Head of caudate nucleus (tissue), 42 donors: Measurements from ENCODE around the gene DKK1.

Experiments used
- DNase-seq, 42 donors: peaks; one replicate each; pipeline versions ENCODE4 v3.0.0 to v3.0.0-alpha.2; 2020 to 2021; ENCODE audit warnings: mixed read lengths in 7 of 42
- intact Hi-C: fragments of 100-400 bp; cut with DNase I; formaldehyde crosslinking; loops from one replicate; pipeline ENCODE4 v1.15.0; 2022

The DKK1 gene

GRCh38 chr10:52314822-52315552, 906 bp downstream of the DKK1 start:
- intact Hi-C loops, result no loop called here
- peak in 28 of 42 donors; percentile 9 to 58 (median 30) for DNase-seq

GRCh38 chr10:52316001-52316400, 1.9 kb downstream of the DKK1 start:
- intact Hi-C loops, result no loop called here
- no peak for DNase-seq

GRCh38 chr10:52316500-52316899, 2.4 kb downstream of the DKK1 start:
- intact Hi-C loops, result no loop called here
- DNase-seq, result no peak

- DNase-seq, result no peak
- intact Hi-C loops, result no loop called here
Measured at GRCh38 chr10:52318136-52318701, 4.1 kb downstream of the DKK1 start.

GRCh38 chr10:52318822-52319464, 4.9 kb downstream of the DKK1 start:
- DNase-seq, result no peak

GRCh38 chr10:52319926-52320325, 5.8 kb downstream of the DKK1 start:
- intact Hi-C loops, result no loop called here

More at GRCh38 chr10:52318822-52319464, 4.9 kb downstream of the DKK1 start:
- intact Hi-C loops, result no loop called here

GRCh38 chr10:52322323-52322722, 8.2 kb downstream of the DKK1 start:
- no peak for DNase-seq
- intact Hi-C loops, result no loop called here

More at GRCh38 chr10:52319926-52320325, 5.8 kb downstream of the DKK1 start:
- DNase-seq, result no peak

- DNase-seq, result no peak
- intact Hi-C loops, result no loop called here
Measured at GRCh38 chr10:52322936-52323335, 8.9 kb downstream of the DKK1 start.

GRCh38 chr10:52326382-52326781, 12.3 kb downstream of the DKK1 start:
- intact Hi-C loops, result no loop called here
- DNase-seq, result no peak

GRCh38 chr10:52331638-52332364, 17.7 kb downstream of the DKK1 start:
- DNase-seq, result no peak
- intact Hi-C loops, result no loop called here

- intact Hi-C loops, result no loop called here
- no peak for DNase-seq
Measured at GRCh38 chr10:52332815-52333214, 18.7 kb downstream of the DKK1 start.

GRCh38 chr10:52334595-52334994, 20.5 kb downstream of the DKK1 start:
- no peak for DNase-seq
- intact Hi-C loops, result no loop called here

- no peak for DNase-seq
- intact Hi-C loops, result no loop called here
Measured at GRCh38 chr10:52335665-52336064, 21.6 kb downstream of the DKK1 start.

- DNase-seq, result no peak
- intact Hi-C loops, result no loop called here
Measured at GRCh38 chr10:52337225-52337624, 23.1 kb downstream of the DKK1 start.

- DNase-seq, result no peak
- intact Hi-C loops, result no loop called here
Measured at GRCh38 chr10:52343439-52343838, 29.4 kb downstream of the DKK1 start.

- intact Hi-C loops, result no loop called here
- DNase-seq, result no peak
Measured at GRCh38 chr10:52346394-52347326, 32.6 kb downstream of the DKK1 start.

GRCh38 chr10:52347327-52347667, 33.2 kb downstream of the DKK1 start:
- intact Hi-C loops, result no loop called here
- DNase-seq, result no peak

GRCh38 chr10:52348037-52348564, 34.0 kb downstream of the DKK1 start:
- no peak for DNase-seq
- intact Hi-C loops, result no loop called here

GRCh38 chr10:52351914-52352330, 37.8 kb downstream of the DKK1 start:
- intact Hi-C loops, result no loop called here
- DNase-seq, result no peak
